Measurements from ENCODE around the gene GRAMD1B. TPM values are rescaled to one million over a fixed set of nuclear protein-coding genes. Genes with fewer than 3 reads are reported as not detected.

The GRAMD1B gene
- total and polyA plus RNA-seq, 2 donors (not counting 1 experiment from before 2014, with no cell fraction given): 0.83 to 1.5 TPM

GRCh38 chr11:123642435-123642834, 212.4 kb downstream of the GRAMD1B start:
- Histone ChIP-seq H3K79me2 (ENCODE audit: control insufficient read depth, insufficient read depth, low read length) (no peaks in the 10 kb centered on the region), H3K36me3 (ENCODE audit: control insufficient read depth, insufficient read depth, low read length) (no peaks in the 10 kb centered on the region), H3K4me1 (ENCODE audit: control insufficient read depth, extremely low read depth, insufficient read depth, low read length) (no peaks in the 10 kb centered on the region), H3K27ac (ENCODE audit: insufficient read depth, low read length) (no peak overlapping the region), H3K9me3 (ENCODE audit: control insufficient read depth, insufficient read depth, low read depth, low read length) (no peaks in the 10 kb centered on the region), H3K4me3 (replicated peaks in 1 of 4; ENCODE audit: control extremely low read depth in 1 of 4, insufficient read depth in 1 of 4, low read depth in 3 of 4, low read length in 4 of 4) (no peak overlapping the region), H3K9ac (ENCODE audit: insufficient read depth, low read length) (no peak overlapping the region), H2AFZ (ENCODE audit: low read length) (no peak overlapping the region), H3K27me3 (ENCODE audit: control insufficient read depth, insufficient read depth, low read length) (peaks cover 3% of the 10 kb centered on the region), H4K20me1 (ENCODE audit: control insufficient read depth, extremely low read depth, insufficient read depth, low read length) (no peaks in the 10 kb centered on the region), H3K4me2 (ENCODE audit: extremely low read depth, insufficient read depth, low read length) (no peak overlapping the region)
- TF ChIP-seq CTCF (conservative IDR thresholded peaks at IDR 0.05 in 1 of 2, IDR thresholded peaks at IDR 0.05 in 1 of 2; ENCODE audit: low read depth in 1 of 2, low read length in 2 of 2) (no peak), EZH2 (IDR thresholded peaks at IDR 0.05; ENCODE audit: low read length, missing control alignments) (no peak)
- DNase-seq (ENCODE audit: low read depth in 2 of 2): no peak

GRCh38 chr11:123645286-123645975, 215.4 kb downstream of the GRAMD1B start:
- Histone ChIP-seq H3K36me3 (ENCODE audit: control insufficient read depth, insufficient read depth, low read length) (no peaks in the 10 kb centered on the region), H3K9ac (ENCODE audit: insufficient read depth, low read length) (no peak overlapping the region), H3K27me3 (ENCODE audit: control insufficient read depth, insufficient read depth, low read length) (peaks cover 3% of the 10 kb centered on the region), H3K79me2 (ENCODE audit: control insufficient read depth, insufficient read depth, low read length) (no peaks in the 10 kb centered on the region), H4K20me1 (ENCODE audit: control insufficient read depth, extremely low read depth, insufficient read depth, low read length) (no peaks in the 10 kb centered on the region), H2AFZ (ENCODE audit: low read length) (no peak overlapping the region), H3K4me3 (replicated peaks in 1 of 4; ENCODE audit: control extremely low read depth in 1 of 4, insufficient read depth in 1 of 4, low read depth in 3 of 4, low read length in 4 of 4) (no peak overlapping the region), H3K27ac (ENCODE audit: insufficient read depth, low read length) (no peak overlapping the region), H3K4me1 (ENCODE audit: control insufficient read depth, extremely low read depth, insufficient read depth, low read length) (no peaks in the 10 kb centered on the region), H3K9me3 (ENCODE audit: control insufficient read depth, insufficient read depth, low read depth, low read length) (no peaks in the 10 kb centered on the region), H3K4me2 (ENCODE audit: extremely low read depth, insufficient read depth, low read length) (no peak overlapping the region)
- no peak for DNase-seq (ENCODE audit: low read depth in 2 of 2)
- no peak for TF ChIP-seq EZH2 (IDR thresholded peaks at IDR 0.05; ENCODE audit: low read length, missing control alignments)
- no peak for TF ChIP-seq CTCF (conservative IDR thresholded peaks at IDR 0.05 in 1 of 2, IDR thresholded peaks at IDR 0.05 in 1 of 2; ENCODE audit: low read depth in 1 of 2, low read length in 2 of 2)

GRCh38 chr11:123650901-123651300, 220.8 kb downstream of the GRAMD1B start:
- Histone ChIP-seq H3K4me2 (ENCODE audit: extremely low read depth, insufficient read depth, low read length) (no peak overlapping the region), H3K9ac (ENCODE audit: insufficient read depth, low read length) (no peak overlapping the region), H3K4me1 (ENCODE audit: control insufficient read depth, extremely low read depth, insufficient read depth, low read length) (no peaks in the 10 kb centered on the region), H4K20me1 (ENCODE audit: control insufficient read depth, extremely low read depth, insufficient read depth, low read length) (no peaks in the 10 kb centered on the region), H3K27ac (ENCODE audit: insufficient read depth, low read length) (no peak overlapping the region), H3K9me3 (ENCODE audit: control insufficient read depth, insufficient read depth, low read depth, low read length) (no peaks in the 10 kb centered on the region), H3K36me3 (ENCODE audit: control insufficient read depth, insufficient read depth, low read length) (no peaks in the 10 kb centered on the region), H2AFZ (ENCODE audit: low read length) (no peak overlapping the region), H3K79me2 (ENCODE audit: control insufficient read depth, insufficient read depth, low read length) (no peaks in the 10 kb centered on the region), H3K27me3 (ENCODE audit: control insufficient read depth, insufficient read depth, low read length) (peaks cover 11% of the 10 kb centered on the region), H3K4me3 (replicated peaks in 1 of 4; ENCODE audit: control extremely low read depth in 1 of 4, insufficient read depth in 1 of 4, low read depth in 3 of 4, low read length in 4 of 4) (no peak overlapping the region)
- no peak for DNase-seq (ENCODE audit: low read depth in 2 of 2)
- TF ChIP-seq CTCF (conservative IDR thresholded peaks at IDR 0.05 in 1 of 2, IDR thresholded peaks at IDR 0.05 in 1 of 2; ENCODE audit: low read depth in 1 of 2, low read length in 2 of 2) (no peak), EZH2 (IDR thresholded peaks at IDR 0.05; ENCODE audit: low read length, missing control alignments) (no peak)

All from fibroblast of lung (primary cell).